Activated CD4-positive, alpha-beta T cell treated with anti-CD3 and anti-CD28 coated beads, Interleukin-2, amount 50 U/mL, for 16 hours (primary cell): ENCODE results near the gene AP2S1.
"Not testable (repeated sequence)": the region's sequence is repeated elsewhere in the genome, so short reads cannot be mapped to it uniquely, and the experiment has no call there.

Source experiments
- DNase-seq: peaks from one replicate; pipeline ENCODE4 v3.0.0-alpha.2; 2020

Gene AP2S1

GRCh38 chr19:46839752-46840497 lies 10.7 kb downstream of the AP2S1 start:
- DNase-seq = no peak

DNA sequence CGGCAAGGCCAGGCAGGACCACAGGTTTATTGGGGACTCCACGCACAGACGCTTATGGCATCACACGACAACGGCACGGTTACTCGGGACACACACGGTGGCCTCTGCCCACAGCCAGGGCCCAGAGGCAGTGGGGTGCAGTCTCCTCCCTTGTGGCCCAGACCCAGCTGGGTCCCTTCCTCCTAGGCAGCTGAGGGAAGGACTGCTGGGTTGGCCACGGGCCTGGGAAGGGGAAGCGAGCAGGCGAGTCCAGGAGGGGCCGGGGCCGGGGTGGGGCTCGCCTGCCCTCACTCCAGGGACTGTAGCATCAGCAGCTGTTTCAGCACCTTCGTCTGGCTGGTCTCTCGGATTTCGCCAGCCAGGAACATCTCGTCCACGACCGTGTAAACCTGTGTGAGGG lies 12.5 kb downstream of the AP2S1 start:
- no peak for DNase-seq

- DNase-seq = no peak
These were observed 15.7 kb downstream of the AP2S1 start for GRCh38 chr19:46834984-46835383.

DNA sequence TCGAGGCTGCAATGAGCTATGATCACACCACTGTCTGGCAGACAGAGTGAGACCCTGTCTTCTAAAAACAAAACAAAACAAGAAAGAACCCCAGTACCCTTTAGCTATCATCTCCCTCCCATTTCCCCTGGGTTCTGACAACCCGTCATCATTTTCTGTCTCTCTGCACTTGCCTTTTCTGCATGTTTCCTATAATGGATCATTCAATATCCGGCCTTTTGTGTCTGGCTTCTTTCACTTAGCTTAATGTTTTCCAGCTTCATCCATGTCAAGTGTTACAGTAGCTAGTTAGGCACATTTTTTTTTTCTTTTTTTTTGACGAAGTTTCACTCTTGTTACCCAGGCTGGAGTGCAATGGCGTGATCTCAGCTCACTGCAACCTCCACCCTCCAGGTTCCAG lies 16.5 kb downstream of the AP2S1 start:
- no peak for DNase-seq

- DNase-seq = no peak
These were observed 19.8 kb downstream of the AP2S1 start for GRCh38 chr19:46830864-46831263.

- DNase-seq = peak; percentile 30
These were observed 22.2 kb downstream of the AP2S1 start for GRCh38 chr19:46828484-46828883.

- no peak for DNase-seq
These were observed 25.0 kb downstream of the AP2S1 start for GRCh38 chr19:46825731-46826055.

GRCh38 chr19:46824890-46825730 lies 25.5 kb downstream of the AP2S1 start:
- DNase-seq = no peak

GRCh38 chr19:46823049-46823448 lies 27.6 kb downstream of the AP2S1 start:
- no peak for DNase-seq

GRCh38 chr19:46822410-46822787 lies 28.2 kb downstream of the AP2S1 start:
- not testable (repeated sequence) for DNase-seq

DNA sequence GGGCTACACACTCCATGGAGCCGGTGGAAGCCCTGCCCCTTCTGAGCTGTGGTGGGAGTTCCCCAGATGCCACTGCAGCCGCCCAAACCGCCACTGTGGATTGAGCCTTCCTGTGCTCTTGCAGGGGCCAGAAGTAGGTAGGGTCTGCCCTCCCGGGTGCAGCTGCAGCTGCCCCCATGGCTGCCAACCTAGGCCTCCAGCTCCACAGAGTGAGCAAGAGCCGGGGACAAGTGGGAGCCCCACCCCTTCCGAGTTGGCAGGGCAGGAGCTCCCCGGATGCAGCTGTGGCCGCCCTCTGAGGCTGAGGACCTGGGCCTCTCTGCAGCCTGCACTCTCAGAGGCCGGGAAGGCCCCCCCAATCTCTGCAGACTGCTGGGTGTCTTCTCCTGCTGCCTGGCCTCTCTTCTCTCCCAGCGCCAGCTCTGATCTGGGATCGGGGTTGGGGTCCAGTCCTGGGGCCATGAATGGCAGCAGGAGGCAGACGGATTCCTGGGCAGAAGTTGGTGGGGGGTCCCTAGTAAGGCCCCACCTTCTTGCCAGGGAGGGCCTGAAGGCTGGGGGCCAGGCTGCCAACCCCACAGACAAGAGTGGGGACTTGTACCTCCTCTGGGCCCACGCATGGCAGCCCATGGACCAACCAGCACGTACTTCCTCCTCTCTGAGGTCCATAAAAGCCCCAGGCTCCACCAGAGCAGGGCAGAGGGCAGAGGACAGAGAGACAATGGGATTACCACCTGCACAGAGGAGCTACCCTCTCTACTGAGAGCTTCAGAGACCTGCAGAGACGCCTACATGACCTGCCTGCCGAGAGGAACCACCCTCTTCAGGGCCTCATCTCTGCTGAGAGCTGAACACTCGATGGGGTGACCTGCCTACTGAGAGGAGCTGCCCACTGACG lies 28.9 kb downstream of the AP2S1 start:
- peak; percentile 53 for DNase-seq

DNA sequence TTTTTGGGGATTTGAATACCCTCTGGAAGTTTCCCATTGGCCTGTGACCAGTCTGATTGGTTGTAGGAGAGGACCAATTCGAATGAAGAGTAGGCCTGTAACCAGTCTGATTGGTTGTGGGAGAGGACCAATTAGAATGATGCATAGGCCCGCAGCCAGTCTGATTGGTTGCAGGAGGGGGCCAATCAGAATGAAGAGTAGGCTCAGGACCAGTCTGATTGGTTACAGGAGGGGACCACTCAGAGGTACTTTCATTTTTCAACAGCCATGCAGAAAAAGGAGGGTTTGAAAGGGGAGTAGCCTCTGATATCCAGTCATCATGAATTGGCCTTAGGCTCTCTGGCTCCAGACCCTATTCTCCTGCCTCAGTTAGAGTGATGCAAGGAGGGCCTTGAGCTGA lies 31.8 kb downstream of the AP2S1 start:
- no peak for DNase-seq

DNA sequence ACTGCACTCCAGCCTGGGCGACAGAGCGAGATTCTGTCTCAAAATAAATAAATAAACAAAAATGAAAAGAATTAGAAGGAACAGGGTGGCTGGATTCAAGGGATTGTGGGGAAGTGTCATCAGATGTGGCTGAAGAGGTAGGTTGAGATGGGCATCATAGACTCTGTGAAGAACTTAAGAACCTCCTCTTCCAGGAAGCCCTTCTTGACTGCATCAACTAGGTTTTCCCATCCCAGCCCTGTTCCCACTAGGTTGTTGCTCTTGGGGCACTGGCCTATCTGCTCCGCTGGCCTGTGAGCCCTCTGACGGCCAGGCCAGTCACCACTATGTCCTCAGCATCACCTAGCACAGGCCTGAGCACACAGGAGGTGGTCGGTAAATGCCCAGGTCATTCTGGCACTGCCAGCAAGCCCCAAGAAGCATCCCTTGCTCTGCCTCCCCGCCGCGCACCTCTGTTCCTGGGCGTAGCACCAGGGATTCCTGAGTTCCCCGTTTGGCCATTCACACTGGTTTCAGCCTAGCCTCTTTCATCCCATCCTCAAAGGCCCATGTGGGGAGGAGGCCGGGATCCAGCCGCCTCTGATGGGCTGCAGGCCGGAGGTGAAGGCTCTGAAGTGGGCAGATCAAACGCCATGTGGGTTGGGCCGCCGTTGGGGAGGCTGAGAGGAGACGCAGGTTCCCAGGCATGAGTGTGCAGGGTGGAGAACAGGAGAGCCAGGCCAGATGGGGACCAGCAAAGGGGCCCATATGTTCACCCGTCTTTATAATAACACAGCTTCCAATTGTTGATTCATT lies 34.6 kb downstream of the AP2S1 start:
- no peak for DNase-seq

DNA sequence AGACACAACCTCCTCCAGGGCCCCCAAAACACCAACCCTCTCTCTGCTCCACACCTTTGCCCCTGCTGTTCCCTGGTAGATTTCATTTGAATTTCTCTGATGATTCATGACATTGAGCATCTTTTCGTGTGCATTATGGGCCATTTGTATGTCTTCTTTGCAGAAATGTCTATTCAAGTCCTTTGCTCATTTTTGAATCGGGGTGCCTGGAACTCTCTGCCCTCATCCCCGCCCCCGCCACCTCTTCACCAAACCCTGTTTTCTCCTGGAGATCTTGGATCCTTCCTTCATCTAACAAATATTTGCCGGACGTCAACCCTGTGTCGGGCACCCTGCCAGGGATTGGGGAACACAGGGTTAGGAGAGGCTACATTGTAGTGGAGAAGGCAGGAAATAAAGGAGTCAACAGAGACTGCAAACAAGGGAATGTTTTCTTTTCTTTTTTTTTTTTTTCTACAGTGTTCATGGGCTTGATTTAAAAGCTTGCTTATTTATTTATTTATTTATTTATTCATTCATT lies 36.7 kb downstream of the AP2S1 start:
- no peak for DNase-seq

- no peak for DNase-seq
These were observed 37.4 kb downstream of the AP2S1 start for GRCh38 chr19:46812977-46813838.

GRCh38 chr19:46809534-46810272 lies 40.9 kb downstream of the AP2S1 start:
- no peak for DNase-seq

- DNase-seq = no peak
These were observed 44.0 kb downstream of the AP2S1 start for GRCh38 chr19:46806656-46807055.

DNA sequence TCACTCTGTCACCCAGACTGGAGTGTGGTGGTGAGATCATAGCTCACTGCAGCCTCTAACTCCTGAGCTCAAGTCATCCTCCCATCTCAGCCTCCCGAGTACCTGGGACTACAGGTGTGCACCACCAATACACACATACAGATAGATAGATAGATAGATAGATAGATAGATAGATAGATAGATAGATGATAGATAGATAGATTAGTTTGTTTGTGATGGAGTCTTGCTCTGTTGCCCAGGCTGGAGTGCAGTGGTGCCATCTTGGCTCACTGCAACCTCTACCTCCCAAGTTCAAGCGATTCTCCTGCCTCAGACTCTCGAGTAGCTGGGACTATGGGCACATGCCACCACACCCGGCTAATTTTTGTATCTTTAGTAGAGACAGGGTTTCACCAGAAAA lies 46.2 kb downstream of the AP2S1 start:
- DNase-seq = not testable (repeated sequence)

DNA sequence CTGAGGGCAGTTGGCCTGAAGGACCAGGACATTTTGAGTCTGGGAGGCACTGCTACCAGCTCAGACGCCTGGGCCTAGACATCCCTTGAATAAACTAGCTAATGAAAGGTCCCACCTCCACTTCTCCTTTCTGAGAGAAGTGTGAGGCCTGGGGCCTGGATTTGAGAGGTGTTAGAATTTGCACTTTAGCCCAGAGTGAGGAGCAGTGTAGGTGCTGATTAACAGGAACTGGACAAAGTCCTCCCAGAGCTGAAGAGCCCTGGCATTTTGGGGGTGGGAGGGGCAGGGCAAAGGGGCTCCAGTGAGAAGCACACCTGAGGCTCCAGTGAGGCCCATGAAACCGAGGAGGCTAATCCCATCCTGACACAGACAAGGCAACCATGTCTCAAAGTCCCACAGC lies 47.1 kb downstream of the AP2S1 start:
- no peak for DNase-seq

GRCh38 chr19:46802152-46802551 lies 48.5 kb downstream of the AP2S1 start:
- no peak for DNase-seq

GRCh38 chr19:46798713-46799112 lies 51.9 kb downstream of the AP2S1 start:
- DNase-seq = no peak
